ENCODE results near the gene NEK8.

DNA sequence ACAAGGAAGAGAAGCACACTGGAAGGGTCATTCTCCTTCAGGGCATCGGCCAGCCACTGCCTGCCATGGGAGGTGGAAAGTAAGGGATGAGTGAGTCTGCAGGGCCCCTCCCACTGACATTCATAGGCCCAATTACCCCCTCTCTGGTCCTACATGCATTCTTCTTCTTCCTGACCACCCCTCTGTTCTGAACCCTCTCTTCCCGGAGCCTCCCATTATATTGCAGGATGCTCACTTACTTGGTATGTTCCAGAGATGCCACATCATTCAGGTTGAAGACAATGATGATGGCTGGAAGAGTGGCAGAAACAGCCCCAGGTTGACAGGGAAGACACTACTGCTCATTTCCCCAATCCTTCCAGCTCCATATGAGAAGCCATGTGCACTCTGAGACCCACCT lies 13.4 kb upstream of the NEK8 start:
- TF ChIP-seq POLR2AphosphoS5 (IDR thresholded peaks at IDR 0.05): no peak
- TF ChIP-seq POLR2A (IDR thresholded peaks at IDR 0.05): no peak
- TF ChIP-seq, protein P1, sequence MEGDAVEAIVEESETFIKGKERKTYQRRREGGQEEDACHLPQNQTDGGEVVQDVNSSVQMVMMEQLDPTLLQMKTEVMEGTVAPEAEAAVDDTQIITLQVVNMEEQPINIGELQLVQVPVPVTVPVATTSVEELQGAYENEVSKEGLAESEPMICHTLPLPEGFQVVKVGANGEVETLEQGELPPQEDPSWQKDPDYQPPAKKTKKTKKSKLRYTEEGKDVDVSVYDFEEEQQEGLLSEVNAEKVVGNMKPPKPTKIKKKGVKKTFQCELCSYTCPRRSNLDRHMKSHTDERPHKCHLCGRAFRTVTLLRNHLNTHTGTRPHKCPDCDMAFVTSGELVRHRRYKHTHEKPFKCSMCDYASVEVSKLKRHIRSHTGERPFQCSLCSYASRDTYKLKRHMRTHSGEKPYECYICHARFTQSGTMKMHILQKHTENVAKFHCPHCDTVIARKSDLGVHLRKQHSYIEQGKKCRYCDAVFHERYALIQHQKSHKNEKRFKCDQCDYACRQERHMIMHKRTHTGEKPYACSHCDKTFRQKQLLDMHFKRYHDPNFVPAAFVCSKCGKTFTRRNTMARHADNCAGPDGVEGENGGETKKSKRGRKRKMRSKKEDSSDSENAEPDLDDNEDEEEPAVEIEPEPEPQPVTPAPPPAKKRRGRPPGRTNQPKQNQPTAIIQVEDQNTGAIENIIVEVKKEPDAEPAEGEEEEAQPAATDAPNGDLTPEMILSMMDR (IDR thresholded peaks at IDR 0.05): no peak

Data from prostate gland (tissue), 2 donors.